ENCODE data around the gene MRPL57.

MRPL57 gene

DNA sequence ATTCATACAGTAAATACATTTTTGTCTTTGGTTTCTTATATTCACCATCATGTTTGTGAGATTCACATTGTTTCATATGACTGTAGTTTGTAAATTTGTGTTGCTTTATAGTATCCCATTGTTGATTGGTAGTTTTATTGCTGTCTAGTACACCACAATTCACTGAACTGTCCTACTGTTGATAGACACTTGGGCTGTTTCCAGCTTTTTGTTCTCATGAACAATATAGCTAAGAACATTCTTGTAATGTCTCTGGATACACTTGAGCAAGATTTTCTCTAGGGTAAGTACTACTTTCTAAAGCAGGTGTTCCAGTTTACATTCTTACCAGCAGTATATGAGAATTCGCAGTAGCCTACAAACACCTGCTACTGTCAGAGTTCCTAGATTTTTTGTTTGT lies 37.9 kb upstream of the MRPL57 start:
- ChIA-PET CTCF (interaction anchor here (0.9 to 2.6 kb wide), 2 partner anchors 194 to 213 kb away, joined by 3 to 15 read pairs; no protein-coding TSS in a partner anchor), POLR2A (interaction anchor here (0.6 kb wide), 1 partner anchor 44 kb away, joined by 3 read pairs; no protein-coding TSS in a partner anchor)
- DNase-seq (ENCODE audit: low read depth, low spot score) = no peak
- no peak overlapping the region for H3K4me3 ChIP-seq (ENCODE audit: low read depth, low read length)
- TF ChIP-seq, protein P1, sequence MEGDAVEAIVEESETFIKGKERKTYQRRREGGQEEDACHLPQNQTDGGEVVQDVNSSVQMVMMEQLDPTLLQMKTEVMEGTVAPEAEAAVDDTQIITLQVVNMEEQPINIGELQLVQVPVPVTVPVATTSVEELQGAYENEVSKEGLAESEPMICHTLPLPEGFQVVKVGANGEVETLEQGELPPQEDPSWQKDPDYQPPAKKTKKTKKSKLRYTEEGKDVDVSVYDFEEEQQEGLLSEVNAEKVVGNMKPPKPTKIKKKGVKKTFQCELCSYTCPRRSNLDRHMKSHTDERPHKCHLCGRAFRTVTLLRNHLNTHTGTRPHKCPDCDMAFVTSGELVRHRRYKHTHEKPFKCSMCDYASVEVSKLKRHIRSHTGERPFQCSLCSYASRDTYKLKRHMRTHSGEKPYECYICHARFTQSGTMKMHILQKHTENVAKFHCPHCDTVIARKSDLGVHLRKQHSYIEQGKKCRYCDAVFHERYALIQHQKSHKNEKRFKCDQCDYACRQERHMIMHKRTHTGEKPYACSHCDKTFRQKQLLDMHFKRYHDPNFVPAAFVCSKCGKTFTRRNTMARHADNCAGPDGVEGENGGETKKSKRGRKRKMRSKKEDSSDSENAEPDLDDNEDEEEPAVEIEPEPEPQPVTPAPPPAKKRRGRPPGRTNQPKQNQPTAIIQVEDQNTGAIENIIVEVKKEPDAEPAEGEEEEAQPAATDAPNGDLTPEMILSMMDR (IDR thresholded peaks at IDR 0.05; ENCODE audit: insufficient read depth, low read length, missing control alignments) = no peak

DNA sequence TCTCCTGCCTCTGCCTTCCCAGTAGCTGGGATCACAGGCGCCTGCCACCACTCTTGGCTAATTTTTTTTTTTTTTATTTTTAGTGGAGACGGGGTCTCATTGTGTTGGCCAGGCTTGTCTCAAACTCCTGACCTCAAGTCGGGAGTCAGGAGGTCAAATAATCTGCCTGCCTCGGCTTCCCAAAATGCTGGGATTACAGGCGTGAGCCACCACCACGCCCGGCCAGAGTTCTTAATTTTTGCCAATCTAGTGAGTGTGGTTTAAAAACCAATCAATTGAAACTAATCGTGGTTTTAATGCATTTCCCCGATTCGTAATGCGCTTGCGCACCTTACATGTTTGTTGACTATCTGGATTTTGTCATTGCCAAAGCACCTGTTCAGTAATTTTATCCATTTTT lies 37.1 kb upstream of the MRPL57 start:
- CTCF ChIA-PET = interaction anchor here (0.6 to 0.9 kb wide), 2 partner anchors 28 to 214 kb away, joined by 3 read pairs; no protein-coding TSS in a partner anchor
- POLR2A ChIA-PET = no interaction called here
- H3K4me3 ChIP-seq (ENCODE audit: low read depth, low read length) = peak overlapping the region; percentile 71
- TF ChIP-seq, protein P1 (IDR thresholded peaks at IDR 0.05; ENCODE audit: insufficient read depth, low read length, missing control alignments) = no peak
- no peak for DNase-seq (ENCODE audit: low read depth, low spot score)

DNA sequence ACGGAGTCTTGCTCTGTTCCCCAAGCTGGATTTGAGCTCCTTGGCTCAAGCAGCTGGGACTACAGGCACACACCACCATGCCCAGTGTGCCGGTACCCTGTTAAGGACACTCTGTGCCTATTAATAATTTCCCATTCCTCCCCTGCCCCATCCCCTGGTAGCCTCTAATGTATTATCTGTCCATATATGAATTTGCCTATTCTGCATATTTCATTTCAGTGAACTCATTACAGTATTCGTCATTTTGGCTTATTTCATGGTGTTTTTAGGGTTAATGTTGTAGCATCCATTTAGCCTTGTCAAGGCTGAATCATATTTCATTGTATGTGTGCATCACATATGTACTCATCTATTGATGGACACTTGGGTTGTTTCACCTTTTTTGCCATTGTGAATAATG lies 33.7 kb upstream of the MRPL57 start:
- CTCF ChIA-PET = interaction anchor here (0.9 to 1.7 kb wide), 2 partner anchors 199 to 335 kb away, joined by 3 to 5 read pairs; no protein-coding TSS in a partner anchor

DNA sequence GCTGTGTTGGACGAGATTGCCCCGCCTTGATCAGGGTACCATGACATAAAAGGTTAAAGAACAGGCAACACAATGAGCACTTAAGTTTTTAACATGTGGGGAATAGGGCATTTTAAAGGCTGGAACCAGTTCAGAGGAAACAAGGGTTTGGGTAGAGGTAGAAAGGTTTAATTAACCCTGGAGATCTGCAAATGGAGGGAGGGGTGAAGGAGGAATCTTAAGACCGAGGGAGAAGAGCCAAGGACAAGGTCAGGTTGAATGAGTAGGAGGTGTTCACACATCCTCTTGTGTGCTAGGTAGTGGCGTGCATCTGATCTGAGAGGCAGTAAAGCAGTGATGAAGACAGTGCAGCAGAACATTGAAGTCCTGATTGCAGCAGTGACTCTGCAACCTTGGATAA lies 28.6 kb upstream of the MRPL57 start:
- ChIA-PET CTCF (interaction anchor here (1.3 to 3.2 kb wide), 2 partner anchors 33 to 329 kb away, joined by 4 to 11 read pairs; no protein-coding TSS in a partner anchor), POLR2A (no interaction called here)
- DNase-seq (ENCODE audit: low read depth, low spot score) = no peak
- no peak overlapping the region for H3K4me3 ChIP-seq (ENCODE audit: low read depth, low read length)
- TF ChIP-seq, protein P1 (IDR thresholded peaks at IDR 0.05; ENCODE audit: insufficient read depth, low read length, missing control alignments) = no peak

More for the DNA sequence above, 33.7 kb upstream of the MRPL57 start:
- DNase-seq (ENCODE audit: low read depth, low spot score) = no peak
- no peak overlapping the region for H3K4me3 ChIP-seq (ENCODE audit: low read depth, low read length)
- TF ChIP-seq, protein P1 (IDR thresholded peaks at IDR 0.05; ENCODE audit: insufficient read depth, low read length, missing control alignments) = no peak
- POLR2A ChIA-PET = interaction anchor here (0.6 kb wide), 1 partner anchor 270 kb away, joined by 3 read pairs; no protein-coding TSS in a partner anchor

DNA sequence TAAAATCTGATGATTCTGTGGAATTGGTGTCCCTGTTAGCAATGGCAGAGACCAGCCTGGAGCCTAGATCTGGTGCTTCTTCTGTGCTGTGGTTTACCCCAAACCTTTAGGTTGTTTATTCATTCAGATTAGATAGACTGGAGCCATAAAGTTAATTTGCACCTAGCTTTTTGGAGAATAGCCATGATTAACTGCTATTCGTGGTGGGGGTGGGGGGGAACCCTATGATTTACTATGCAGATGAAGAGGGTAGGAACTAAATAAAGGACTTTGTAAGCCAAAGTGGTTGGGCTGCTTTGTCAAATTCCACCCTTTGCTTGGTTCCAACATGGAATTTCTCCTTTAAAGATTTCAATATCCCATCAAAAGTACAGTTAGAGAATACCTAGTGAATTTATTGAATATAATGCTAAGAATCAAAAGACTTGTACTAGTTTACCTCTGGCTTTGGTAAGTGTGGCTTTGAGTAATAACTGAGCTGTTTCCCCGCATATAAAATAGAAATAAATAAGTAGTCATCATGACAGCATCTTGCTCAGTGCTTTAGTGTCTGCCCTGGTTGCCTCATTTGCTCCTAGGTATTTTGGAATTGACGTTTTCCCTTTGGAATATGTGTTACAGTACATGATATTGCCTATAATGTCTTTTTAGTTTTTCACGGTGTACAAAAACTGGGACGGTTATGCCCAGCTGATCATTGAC lies 27.8 kb upstream of the MRPL57 start:
- DNase-seq (ENCODE audit: low read depth, low spot score) = no peak
- TF ChIP-seq, protein P1 (IDR thresholded peaks at IDR 0.05; ENCODE audit: insufficient read depth, low read length, missing control alignments) = no peak
- ChIA-PET CTCF (interaction anchor here (1.3 to 3.2 kb wide), 3 partner anchors 32 to 328 kb away, joined by 4 to 11 read pairs (median 8); no protein-coding TSS in a partner anchor), POLR2A (no interaction called here)
- H3K4me3 ChIP-seq (ENCODE audit: low read depth, low read length) = no peak overlapping the region

- no peak for DNase-seq (ENCODE audit: low read depth, low spot score)
- TF ChIP-seq, protein P1 (IDR thresholded peaks at IDR 0.05; ENCODE audit: insufficient read depth, low read length, missing control alignments) = no peak
- ChIA-PET POLR2A (no interaction called here), CTCF (interaction anchor here (2.0 to 3.2 kb wide), 2 partner anchors 206 to 327 kb away, joined by 8 to 11 read pairs; no protein-coding TSS in a partner anchor)
- no peak overlapping the region for H3K4me3 ChIP-seq (ENCODE audit: low read depth, low read length)
These were observed 26.9 kb upstream of the MRPL57 start for GRCh38 chr13:21149568-21149967.

Data from AG04449 (cell line).